OCI-M2 (cell line): ENCODE results near the gene CD101.

Experiments used
- DNase-seq: peaks from one replicate; lab custom pipeline; 2025; ENCODE audit not compliant: unreplicated experiment; lab: John Stamatoyannopoulos, UW

Gene CD101

GRCh38 chr1:117013309-117013858, 11.8 kb downstream of the CD101 start:
- no peak for DNase-seq

- no peak for DNase-seq
Observed at GRCh38 chr1:117014209-117014608, 12.6 kb downstream of the CD101 start.

GRCh38 chr1:117015724-117016123, 14.2 kb downstream of the CD101 start:
- DNase-seq = no peak

- no peak for DNase-seq
Observed at GRCh38 chr1:117017062-117017461, 15.5 kb downstream of the CD101 start.

- no peak for DNase-seq
Observed at GRCh38 chr1:117017648-117018047, 16.1 kb downstream of the CD101 start.

GRCh38 chr1:117020526-117021156, 19.1 kb downstream of the CD101 start:
- DNase-seq = no peak

- DNase-seq = no peak
Observed at GRCh38 chr1:117022114-117022513, 20.6 kb downstream of the CD101 start.

- no peak for DNase-seq
Observed at GRCh38 chr1:117025568-117025967, 24.0 kb downstream of the CD101 start.

- DNase-seq = no peak
Observed at GRCh38 chr1:117026361-117026760, 24.8 kb downstream of the CD101 start.

- no peak for DNase-seq
Observed at GRCh38 chr1:117029685-117030084, 28.1 kb downstream of the CD101 start.

GRCh38 chr1:117030271-117030877, 28.8 kb downstream of the CD101 start:
- DNase-seq = no peak

- DNase-seq = no peak
Observed at GRCh38 chr1:117032266-117032665, 30.7 kb downstream of the CD101 start.

- DNase-seq = no peak
Observed at GRCh38 chr1:117032681-117033539, 31.4 kb downstream of the CD101 start.

- no peak for DNase-seq
Observed at GRCh38 chr1:117033772-117034171, 32.2 kb downstream of the CD101 start.

- DNase-seq = no peak
Observed at GRCh38 chr1:117034791-117035290, 33.3 kb downstream of the CD101 start.

- DNase-seq = no peak
Observed at GRCh38 chr1:117036018-117036461, 34.5 kb downstream of the CD101 start.

- no peak for DNase-seq
Observed at GRCh38 chr1:117037802-117038201, 36.2 kb downstream of the CD101 start.

GRCh38 chr1:117038236-117038635, 36.7 kb downstream of the CD101 start:
- no peak for DNase-seq

GRCh38 chr1:117044217-117044616, 42.7 kb downstream of the CD101 start:
- no peak for DNase-seq

- no peak for DNase-seq
Observed at GRCh38 chr1:117045644-117046043, 44.1 kb downstream of the CD101 start.

- DNase-seq = no peak
Observed at GRCh38 chr1:117046781-117047180, 45.2 kb downstream of the CD101 start.
